ENCODE results near the gene SIRT2. TPM values are rescaled to one million over a fixed set of nuclear protein-coding genes. Genes with fewer than 3 reads are reported as not detected.

SIRT2 gene
- polyA plus RNA-seq, 1 donor from 2014 or later: 102 TPM

- Histone ChIP-seq H4K20me1 (ENCODE audit: insufficient read depth) (peaks cover 26% of the 10 kb centered on the region), H3K36me3 (ENCODE audit: insufficient read depth, low read length) (no peaks in the 10 kb centered on the region), H3K27ac (ENCODE audit: low read length) (peak overlapping the region; percentile 97)
These were observed 50.9 kb downstream of the SIRT2 start for GRCh38 chr19:38848299-38849146.

More at GRCh38 chr19:38848299-38849146, 50.9 kb downstream of the SIRT2 start:
- Histone ChIP-seq H3K9me2 (ENCODE audit: insufficient read depth, low read length) (no peaks in the 10 kb centered on the region), H3K79me2 (replicated peaks; ENCODE audit: insufficient read depth, low read length) (peaks cover 38% of the 10 kb centered on the region), H3K9me3 (ENCODE audit: low read length) (no peaks in the 10 kb centered on the region), H2AFZ (ENCODE audit: low read depth, low read length) (no peak overlapping the region), H3K9ac (ENCODE audit: low read length) (peak overlapping the region; percentile 97), H3F3A (ENCODE audit: insufficient read depth, low read length, poor library complexity, severe bottlenecking) (peaks cover 10% of the 10 kb centered on the region), H3K4me2 (ENCODE audit: low read length) (peak overlapping the region; percentile 92), H3K4me3 (ENCODE audit: low read length) (peak overlapping the region; percentile 83), H3K27me3 (ENCODE audit: insufficient read depth, low read depth, low read length) (no peaks in the 10 kb centered on the region)
- TF ChIP-seq EP300 (conservative IDR thresholded peaks at IDR 0.05; ENCODE audit: poor library complexity, severe bottlenecking) (no peak), CTCF (IDR thresholded peaks at IDR 0.05; ENCODE audit: poor library complexity, severe bottlenecking) (no peak), TAF1 (IDR thresholded peaks at IDR 0.05; ENCODE audit: low read depth) (no peak), POLR2AphosphoS5 (IDR thresholded peaks at IDR 0.05) (no peak), MXI1 (conservative IDR thresholded peaks at IDR 0.05; ENCODE audit: poor library complexity, severe bottlenecking) (no peak), REST (IDR thresholded peaks at IDR 0.05; ENCODE audit: borderline replicate concordance) (no peak), RAD21 (conservative IDR thresholded peaks at IDR 0.05) (no peak), EZH2 (IDR thresholded peaks at IDR 0.05; ENCODE audit: borderline replicate concordance, insufficient read depth, low read length, poor library complexity, severe bottlenecking) (no peak), SMC3 (conservative IDR thresholded peaks at IDR 0.05; ENCODE audit: poor library complexity) (no peak)
